Astrocyte of the spinal cord (primary cell): ENCODE measurements around the gene SLC4A2.
A peak's percentile ranks its signal among the peaks of the same experiment; 100 is the strongest.

Experiments used
- DNase-seq: peaks from one replicate; pipeline ENCODE4 v3.0.0; 2011; ENCODE audit warnings: low read depth, low spot score
- H3K4me3 ChIP-seq: 2 replicates; pipeline ENCODE4 v1.5.1; 2011; ENCODE audit warnings: low read depth, mild to moderate bottlenecking, low read length, moderate library complexity
- in situ Hi-C: cut with HindIII; loops from 2 replicates; pipeline ENCODE4 v1.10.0; 2017; ENCODE audit warnings: low sequenced_read_pairs
- TF ChIP-seq, protein P1 (sequence below): IDR thresholded peaks from 2 replicates; pipeline ENCODE4 v1.5.1; 2012; ENCODE audit warnings: low read depth, mild to moderate bottlenecking, low read length, inconsistent platforms

The SLC4A2 gene

DNA sequence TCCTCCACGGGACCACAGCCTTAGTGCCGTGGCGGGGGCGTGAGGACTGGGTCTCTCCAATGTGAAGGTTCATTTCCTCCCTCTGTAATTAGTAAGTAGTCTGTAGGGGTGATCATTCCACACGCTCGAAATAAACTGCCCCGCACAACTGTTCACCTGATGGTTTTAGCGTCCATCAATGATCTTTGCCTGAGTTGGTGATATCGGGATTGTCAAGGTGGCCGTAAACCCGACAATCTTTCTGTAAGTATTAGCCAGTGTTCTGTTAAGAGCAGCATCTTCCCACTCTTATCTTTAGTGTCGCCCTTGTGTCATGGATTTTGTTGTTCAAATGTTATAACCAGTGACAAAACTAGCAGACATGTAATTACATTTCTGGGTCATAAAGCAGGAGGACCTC, 44.6 kb downstream of the SLC4A2 start:
- TF ChIP-seq, protein P1, sequence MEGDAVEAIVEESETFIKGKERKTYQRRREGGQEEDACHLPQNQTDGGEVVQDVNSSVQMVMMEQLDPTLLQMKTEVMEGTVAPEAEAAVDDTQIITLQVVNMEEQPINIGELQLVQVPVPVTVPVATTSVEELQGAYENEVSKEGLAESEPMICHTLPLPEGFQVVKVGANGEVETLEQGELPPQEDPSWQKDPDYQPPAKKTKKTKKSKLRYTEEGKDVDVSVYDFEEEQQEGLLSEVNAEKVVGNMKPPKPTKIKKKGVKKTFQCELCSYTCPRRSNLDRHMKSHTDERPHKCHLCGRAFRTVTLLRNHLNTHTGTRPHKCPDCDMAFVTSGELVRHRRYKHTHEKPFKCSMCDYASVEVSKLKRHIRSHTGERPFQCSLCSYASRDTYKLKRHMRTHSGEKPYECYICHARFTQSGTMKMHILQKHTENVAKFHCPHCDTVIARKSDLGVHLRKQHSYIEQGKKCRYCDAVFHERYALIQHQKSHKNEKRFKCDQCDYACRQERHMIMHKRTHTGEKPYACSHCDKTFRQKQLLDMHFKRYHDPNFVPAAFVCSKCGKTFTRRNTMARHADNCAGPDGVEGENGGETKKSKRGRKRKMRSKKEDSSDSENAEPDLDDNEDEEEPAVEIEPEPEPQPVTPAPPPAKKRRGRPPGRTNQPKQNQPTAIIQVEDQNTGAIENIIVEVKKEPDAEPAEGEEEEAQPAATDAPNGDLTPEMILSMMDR: no peak
- in situ Hi-C loops: no loop called here
- no peak for DNase-seq
- H3K4me3 ChIP-seq: no peak overlapping the region

GRCh38 chr7:151104411-151105235, 45.2 kb downstream of the SLC4A2 start:
- no peak overlapping the region for H3K4me3 ChIP-seq
- peak; percentile 90 for DNase-seq
- TF ChIP-seq, protein P1: no peak
- in situ Hi-C loops: no loop called here

DNA sequence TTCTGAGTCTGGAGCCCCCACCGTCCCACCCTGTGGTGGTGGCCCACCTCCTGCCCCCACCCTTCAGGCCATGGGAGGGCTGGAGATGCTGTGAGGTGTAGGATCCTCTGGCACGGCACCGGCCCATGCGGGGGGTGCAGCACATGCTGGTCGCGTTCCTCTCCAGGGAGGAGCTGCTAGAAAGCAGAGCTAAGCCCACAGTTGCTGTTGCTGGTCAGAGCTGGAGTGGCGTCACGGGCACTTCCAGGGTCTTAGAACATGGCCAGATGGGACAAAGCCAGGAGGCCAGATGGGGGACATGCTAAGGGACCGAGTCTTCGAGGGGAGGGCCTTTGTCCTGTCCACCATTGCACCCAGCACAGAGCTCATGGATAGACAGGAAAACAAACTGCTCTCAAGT, 48.5 kb downstream of the SLC4A2 start:
- TF ChIP-seq, protein P1: no peak
- in situ Hi-C loops: no loop called here
- H3K4me3 ChIP-seq: no peak overlapping the region
- DNase-seq: no peak

- in situ Hi-C loops: no loop called here
- DNase-seq: no peak
- no peak overlapping the region for H3K4me3 ChIP-seq
- TF ChIP-seq, protein P1: no peak
Observed at GRCh38 chr7:151109094-151110048, 50.0 kb downstream of the SLC4A2 start.

DNA sequence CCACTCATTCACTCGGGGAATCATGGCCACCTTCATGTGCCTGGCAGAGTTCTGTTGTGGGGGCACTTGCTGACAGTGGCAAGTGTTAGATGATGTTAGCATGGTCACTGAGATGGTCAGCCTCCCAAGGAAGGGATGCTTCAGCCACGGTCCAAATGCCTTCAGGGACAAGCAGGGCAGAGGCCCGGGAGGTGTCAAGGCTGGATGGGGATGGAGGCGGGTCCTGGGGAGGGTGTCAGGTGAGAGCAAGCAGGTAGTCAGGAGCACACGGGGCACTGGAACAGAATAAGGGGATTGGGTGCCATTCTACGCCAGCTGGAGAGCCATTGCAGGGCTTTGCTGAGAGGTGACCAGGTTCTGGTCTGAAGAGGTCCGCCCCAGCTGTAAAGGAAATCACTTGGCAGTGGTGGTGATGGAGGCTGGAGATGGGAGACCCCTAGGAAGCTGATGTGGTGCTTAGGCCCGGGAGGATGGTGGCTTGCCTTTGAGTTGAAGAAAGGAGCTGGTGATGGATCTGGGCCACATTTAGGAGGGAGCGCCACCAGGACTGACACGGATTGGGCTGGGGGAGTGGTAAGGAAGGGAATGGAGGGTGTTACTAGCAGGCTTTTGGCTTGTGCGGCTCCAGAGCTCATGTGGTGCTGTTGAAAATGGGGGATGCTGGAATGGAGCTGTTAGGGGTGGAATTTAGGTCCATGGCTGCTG, 51.0 kb downstream of the SLC4A2 start:
- H3K4me3 ChIP-seq: no peak overlapping the region
- TF ChIP-seq, protein P1: no peak
- no peak for DNase-seq
- in situ Hi-C loops: no loop called here
